Transverse colon (tissue), 4 donors: ENCODE data around the gene HECTD4. TPM values are rescaled to one million over a fixed set of nuclear protein-coding genes. Genes with fewer than 3 reads are reported as not detected.

Experiments used
- DNase-seq: peaks from one replicate; pipeline ENCODE4 v3.0.0-alpha.2; 2019
- H3K27ac ChIP-seq, 4 donors: fragments of 200-600 bp; sonication (generic); 2 replicates each; pipeline ENCODE4 v1.5.1; 2016 to 2018; ENCODE audit warnings: inconsistent platforms in 4 of 4
- H3K27me3 ChIP-seq: fragments of 200-600 bp; sonication (generic); 2 replicates; pipeline ENCODE4 v1.5.1; 2017; ENCODE audit warnings: inconsistent platforms
- H3K36me3 ChIP-seq, 4 donors: fragments of 200-600 bp; sonication (generic); 2 replicates each; pipeline ENCODE4 v1.5.1; 2017 to 2019; ENCODE audit warnings: inconsistent platforms in 4 of 4
- H3K4me1 ChIP-seq, 4 donors: fragments of 200-600 bp; sonication (generic); 2 replicates each; pipeline ENCODE4 v1.5.1; 2017 to 2020; ENCODE audit warnings: inconsistent platforms in 4 of 4
- H3K4me3 ChIP-seq, 4 donors: fragments of 200-600 bp; sonication (generic); 1 replicate in 1 of 4; 2 replicates in 3 of 4; pipeline versions ENCODE4 v1.5.1 to v1.6.1; 2017 to 2019; ENCODE audit warnings: inconsistent platforms in 4 of 4
- H3K9me3 ChIP-seq, 2 donors: fragments of 200-600 bp; sonication (generic); 2 replicates each; pipeline ENCODE4 v1.5.1; 2017 to 2019; ENCODE audit warnings: inconsistent platforms in 2 of 2
- EP300 ChIP-seq: sonication (generic); formaldehyde crosslinking; IDR thresholded peaks from one replicate; pipeline ENCODE4 v1.6.1; 2017; ENCODE audit warnings: antibody characterized with exemption, low read depth
- POLR2A ChIP-seq: fragments of 450-650 bp; IDR thresholded peaks from one replicate; pipeline ENCODE4 v1.6.1; 2016; ENCODE audit warnings: antibody characterized with exemption, mild to moderate bottlenecking, moderate library complexity
- POLR2AphosphoS5 ChIP-seq, 3 donors: sonication (generic); formaldehyde crosslinking; IDR thresholded peaks; one replicate each; pipeline ENCODE4 v1.6.1; 2016; ENCODE audit warnings: antibody characterized with exemption in 3 of 3
- WGBS, 2 donors: methylation state at CpG; one replicate each; pipeline ENCODE4 v1.1.5; 2018; ENCODE audit warnings: low coverage in 1 of 2; 5-methylcytosine and 5-hydroxymethylcytosine counted together
- in situ Hi-C, 4 donors: fragments of 200-750 bp; cut with MboI; loops; one replicate each; pipeline versions ENCODE4 v1.15.0 to v1.15.1; 2017; ENCODE audit warnings: low sequenced_read_pairs in 3 of 4, low pct_ligation_motif_present in 1 of 4, low pct_unique_long_range_greater_than_20kb in 1 of 4
- intact Hi-C: fragments of 100-400 bp; cut with DNase I; formaldehyde crosslinking; loops from one replicate; pipeline ENCODE4 v1.15.1; 2023; ENCODE audit warnings: low total_unique reads
- total RNA-seq, 4 donors: library from RNA; depleted of rRNA; stranded (reverse); fragments of >200 nt; gene quantifications; one replicate each; pipeline ENCODE4 v1.1.0, GENCODE V29; 2016
- TF ChIP-seq, protein P1 (sequence below), 5 experiments: fragments of 200-600 bp in 3 of 5; fragments of 450-650 bp in 2 of 5; sonication (generic) in 3 of 5; IDR thresholded peaks; 1 replicate in 2 of 5; 2 replicates in 3 of 5; pipeline ENCODE4 v1.5.1; 2016 to 2017; ENCODE audit warnings: antibody characterized with exemption in 5 of 5, inconsistent platforms in 3 of 5, mild to moderate bottlenecking in 2 of 5, moderate library complexity in 1 of 5

Gene HECTD4
- total RNA-seq, 4 donors from 2014 or later: 52.6 to 171 (median 121) TPM

DNA sequence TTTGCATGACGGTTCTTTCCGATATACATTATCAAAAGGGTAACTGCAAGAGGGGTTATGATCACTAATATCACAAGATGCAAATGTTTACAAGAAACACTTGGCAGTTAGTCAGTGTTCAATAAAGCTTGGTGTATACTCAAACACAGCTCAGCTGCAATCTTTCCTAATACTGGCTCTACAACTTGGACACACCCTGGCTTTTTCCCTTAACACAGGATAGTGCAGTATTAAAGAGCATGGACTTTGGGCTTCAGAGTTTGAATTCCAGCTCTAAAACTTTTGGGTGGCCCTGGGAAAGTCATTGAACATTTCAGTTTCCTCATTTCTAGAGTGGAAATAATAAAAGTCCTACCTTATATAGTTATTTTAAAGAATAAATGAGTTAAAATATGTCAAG lies 107.0 kb downstream of the HECTD4 start:
- WGBS, 2 donors: 49 to 62% methylated on average over 2 of the region's 2 CpGs
- intact Hi-C loops: no loop called here
- Histone ChIP-seq H3K27ac (peak overlapping the region in 1 of 4 donors; percentile 0), H3K4me3 (no peak overlapping the region), H3K9me3 (no peaks in the 10 kb centered on the region), H3K27me3 (no peaks in the 10 kb centered on the region), H3K36me3 (peaks cover 0 to 12% (median 4%) of the 10 kb centered on the region in 4 donors), H3K4me1 (peaks cover 0 to 15% (median 8%) of the 10 kb centered on the region in 4 donors)
- DNase-seq: no peak
- TF ChIP-seq POLR2A (no peak), EP300 (no peak), POLR2AphosphoS5 (IDR thresholded peaks at IDR 0.05) (no peak)
- TF ChIP-seq, protein P1, sequence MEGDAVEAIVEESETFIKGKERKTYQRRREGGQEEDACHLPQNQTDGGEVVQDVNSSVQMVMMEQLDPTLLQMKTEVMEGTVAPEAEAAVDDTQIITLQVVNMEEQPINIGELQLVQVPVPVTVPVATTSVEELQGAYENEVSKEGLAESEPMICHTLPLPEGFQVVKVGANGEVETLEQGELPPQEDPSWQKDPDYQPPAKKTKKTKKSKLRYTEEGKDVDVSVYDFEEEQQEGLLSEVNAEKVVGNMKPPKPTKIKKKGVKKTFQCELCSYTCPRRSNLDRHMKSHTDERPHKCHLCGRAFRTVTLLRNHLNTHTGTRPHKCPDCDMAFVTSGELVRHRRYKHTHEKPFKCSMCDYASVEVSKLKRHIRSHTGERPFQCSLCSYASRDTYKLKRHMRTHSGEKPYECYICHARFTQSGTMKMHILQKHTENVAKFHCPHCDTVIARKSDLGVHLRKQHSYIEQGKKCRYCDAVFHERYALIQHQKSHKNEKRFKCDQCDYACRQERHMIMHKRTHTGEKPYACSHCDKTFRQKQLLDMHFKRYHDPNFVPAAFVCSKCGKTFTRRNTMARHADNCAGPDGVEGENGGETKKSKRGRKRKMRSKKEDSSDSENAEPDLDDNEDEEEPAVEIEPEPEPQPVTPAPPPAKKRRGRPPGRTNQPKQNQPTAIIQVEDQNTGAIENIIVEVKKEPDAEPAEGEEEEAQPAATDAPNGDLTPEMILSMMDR (IDR thresholded peaks at IDR 0.05): no peak
- in situ Hi-C loops: no loop called here

DNA sequence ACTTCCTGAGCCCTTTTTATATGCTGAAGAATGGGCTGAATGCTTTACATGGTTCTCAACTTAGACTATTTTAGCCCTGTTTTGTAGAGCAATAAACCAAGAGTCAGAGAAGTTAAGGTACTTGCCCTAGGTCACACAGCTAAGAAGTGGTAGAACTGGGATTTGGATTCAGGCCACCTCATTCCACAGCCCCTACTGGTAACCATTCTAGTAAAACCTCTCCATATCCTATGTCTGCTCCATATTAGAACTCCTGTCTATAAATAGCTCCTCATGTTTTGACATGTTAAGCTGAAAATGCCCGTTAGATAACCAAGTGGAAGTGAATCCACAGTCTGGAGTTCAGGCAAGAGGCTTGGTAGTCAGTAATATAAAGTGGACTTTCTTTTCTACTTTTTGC lies 111.6 kb downstream of the HECTD4 start:
- DNase-seq: no peak
- Histone ChIP-seq H3K9me3 (no peaks in the 10 kb centered on the region), H3K4me1 (peaks cover 0 to 12% (median 6%) of the 10 kb centered on the region in 4 donors), H3K27me3 (no peaks in the 10 kb centered on the region), H3K27ac (no peak overlapping the region), H3K4me3 (no peak overlapping the region), H3K36me3 (peaks cover 0 to 30% (median 6%) of the 10 kb centered on the region in 4 donors)
- 74 to 80% methylated on average over 1 of the region's 1 CpG for WGBS, 2 donors
- in situ Hi-C loops: no loop called here
- no peak for TF ChIP-seq POLR2AphosphoS5 (IDR thresholded peaks at IDR 0.05)
- TF ChIP-seq, protein P1 (IDR thresholded peaks at IDR 0.05): no peak
- no peak for TF ChIP-seq EP300
- TF ChIP-seq POLR2A: no peak
- intact Hi-C loops: no loop called here

DNA sequence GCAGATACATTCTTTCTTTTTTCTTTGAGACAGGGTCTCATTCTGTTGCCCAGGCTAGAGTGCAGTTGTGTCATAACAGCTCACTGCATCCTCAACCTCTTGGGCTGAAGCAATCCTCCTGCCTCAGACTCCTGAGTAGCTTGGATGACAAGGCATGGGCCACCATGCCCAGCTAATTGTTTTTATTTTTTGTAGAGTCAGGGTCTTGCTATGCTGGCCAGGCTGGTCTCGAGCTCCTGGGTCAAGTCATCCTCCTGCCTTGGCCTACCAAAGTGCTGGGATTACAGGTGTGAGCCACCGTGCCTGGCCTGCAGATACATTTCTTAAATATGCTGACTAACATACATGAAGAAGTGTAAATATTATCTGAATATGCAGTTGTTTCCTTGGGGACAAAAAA lies 115.8 kb downstream of the HECTD4 start:
- Histone ChIP-seq H3K27ac (no peak overlapping the region), H3K27me3 (no peaks in the 10 kb centered on the region), H3K36me3 (peaks cover 0 to 41% (median 8%) of the 10 kb centered on the region in 4 donors), H3K4me1 (no peaks in the 10 kb centered on the region), H3K4me3 (no peak overlapping the region), H3K9me3 (no peaks in the 10 kb centered on the region)
- in situ Hi-C loops: loop anchor here in 1 of 4 donors (10.0 kb wide), 1 partner anchor 118 kb away; the partner anchor contains the start of gene HECTD4
- no peak for TF ChIP-seq POLR2A
- TF ChIP-seq, protein P1 (IDR thresholded peaks at IDR 0.05): no peak
- TF ChIP-seq EP300: no peak
- TF ChIP-seq POLR2AphosphoS5 (IDR thresholded peaks at IDR 0.05): no peak
- intact Hi-C loops: no loop called here
- 98% methylated on average over 2 of the region's 2 CpGs; no CpG with 5 or more reads in 1 of the 2 donors for WGBS, 2 donors
- no peak for DNase-seq

DNA sequence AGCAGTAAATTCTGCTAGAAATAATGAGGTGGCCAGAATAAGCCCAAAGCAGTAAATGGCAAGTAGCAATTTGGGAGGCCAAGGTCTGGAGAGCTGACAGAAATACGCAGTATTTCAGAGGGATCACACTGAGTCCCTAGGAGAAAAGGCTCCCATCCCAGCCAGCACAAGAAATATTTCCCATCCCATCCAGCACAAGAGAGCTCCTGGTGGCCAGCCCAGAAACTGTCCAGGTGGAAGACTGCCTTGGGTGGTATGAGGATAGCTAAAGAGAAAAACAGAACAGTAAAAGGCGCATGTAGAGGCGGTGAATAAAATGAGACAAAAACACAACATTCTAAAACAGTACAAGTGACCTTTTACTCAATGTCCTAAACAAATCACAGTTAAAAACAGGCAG lies 120.7 kb downstream of the HECTD4 start:
- H3K4me3 ChIP-seq: no peak overlapping the region
- in situ Hi-C loops (loop anchor here in 1 of 4 donors (10.0 kb wide), 1 partner anchor 123 kb away; the partner anchor contains the start of gene HECTD4), intact Hi-C loops (no loop called here)
- H3K9me3 ChIP-seq: no peaks in the 10 kb centered on the region
- TF ChIP-seq POLR2AphosphoS5 (IDR thresholded peaks at IDR 0.05): no peak
- no peak for TF ChIP-seq POLR2A
- TF ChIP-seq, protein P1 (IDR thresholded peaks at IDR 0.05): no peak
- no peak for TF ChIP-seq EP300
- peaks cover 0 to 49% (median 18%) of the 10 kb centered on the region in 4 donors for H3K36me3 ChIP-seq
- no peaks in the 10 kb centered on the region for H3K27me3 ChIP-seq
- H3K4me1 ChIP-seq: no peaks in the 10 kb centered on the region
- no peak overlapping the region for H3K27ac ChIP-seq
- no peak for DNase-seq
- 89 to 98% methylated on average over 3 of the region's 3 CpGs for WGBS, 2 donors
